Measurements from ENCODE around the gene PTPRS. TPM values are rescaled to one million over a fixed set of nuclear protein-coding genes. Genes with fewer than 3 reads are reported as not detected.

The PTPRS gene
- total RNA-seq, 1 donor from 2014 or later: 295 TPM

DNA sequence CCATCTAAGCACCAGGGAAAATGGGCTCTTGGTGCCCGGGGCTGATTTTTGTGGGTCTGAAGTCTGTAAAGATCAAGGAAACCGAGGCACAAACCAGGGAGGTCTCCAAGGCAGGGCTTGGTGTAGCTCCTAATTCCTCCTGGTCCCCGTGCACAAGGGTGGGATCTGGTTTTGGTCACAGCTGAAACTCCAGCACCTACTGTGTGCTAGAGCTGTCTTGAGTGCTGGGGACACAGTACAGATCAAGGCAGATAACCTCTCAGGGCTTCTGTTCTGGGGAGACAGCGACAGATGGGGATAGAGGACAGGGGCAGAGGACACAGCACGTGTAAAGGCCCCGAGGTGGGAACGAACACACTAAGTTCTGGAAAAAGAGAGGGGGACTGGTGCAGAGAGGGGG lies 37.4 kb downstream of the PTPRS start:
- Histone ChIP-seq H3K4me3 (no peak overlapping the region), H3K27ac (no peak overlapping the region), H3K36me3 (no peaks in the 10 kb centered on the region), H3K4me1 (peaks cover 2% of the 10 kb centered on the region), H3K27me3 (no peaks in the 10 kb centered on the region), H3K9me3 (no peaks in the 10 kb centered on the region)
- TF ChIP-seq POLR2A (IDR thresholded peaks at IDR 0.05): no peak
- no peak for TF ChIP-seq POLR2AphosphoS5 (IDR thresholded peaks at IDR 0.05; ENCODE audit: insufficient read depth in 1 of 2, low read depth in 1 of 2)
- TF ChIP-seq, protein P1, sequence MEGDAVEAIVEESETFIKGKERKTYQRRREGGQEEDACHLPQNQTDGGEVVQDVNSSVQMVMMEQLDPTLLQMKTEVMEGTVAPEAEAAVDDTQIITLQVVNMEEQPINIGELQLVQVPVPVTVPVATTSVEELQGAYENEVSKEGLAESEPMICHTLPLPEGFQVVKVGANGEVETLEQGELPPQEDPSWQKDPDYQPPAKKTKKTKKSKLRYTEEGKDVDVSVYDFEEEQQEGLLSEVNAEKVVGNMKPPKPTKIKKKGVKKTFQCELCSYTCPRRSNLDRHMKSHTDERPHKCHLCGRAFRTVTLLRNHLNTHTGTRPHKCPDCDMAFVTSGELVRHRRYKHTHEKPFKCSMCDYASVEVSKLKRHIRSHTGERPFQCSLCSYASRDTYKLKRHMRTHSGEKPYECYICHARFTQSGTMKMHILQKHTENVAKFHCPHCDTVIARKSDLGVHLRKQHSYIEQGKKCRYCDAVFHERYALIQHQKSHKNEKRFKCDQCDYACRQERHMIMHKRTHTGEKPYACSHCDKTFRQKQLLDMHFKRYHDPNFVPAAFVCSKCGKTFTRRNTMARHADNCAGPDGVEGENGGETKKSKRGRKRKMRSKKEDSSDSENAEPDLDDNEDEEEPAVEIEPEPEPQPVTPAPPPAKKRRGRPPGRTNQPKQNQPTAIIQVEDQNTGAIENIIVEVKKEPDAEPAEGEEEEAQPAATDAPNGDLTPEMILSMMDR (IDR thresholded peaks at IDR 0.05): no peak
- intact Hi-C loops (cut with DNase I): no loop called here
- DNase-seq (ENCODE audit: extremely low spot score in 2 of 2): no peak

DNA sequence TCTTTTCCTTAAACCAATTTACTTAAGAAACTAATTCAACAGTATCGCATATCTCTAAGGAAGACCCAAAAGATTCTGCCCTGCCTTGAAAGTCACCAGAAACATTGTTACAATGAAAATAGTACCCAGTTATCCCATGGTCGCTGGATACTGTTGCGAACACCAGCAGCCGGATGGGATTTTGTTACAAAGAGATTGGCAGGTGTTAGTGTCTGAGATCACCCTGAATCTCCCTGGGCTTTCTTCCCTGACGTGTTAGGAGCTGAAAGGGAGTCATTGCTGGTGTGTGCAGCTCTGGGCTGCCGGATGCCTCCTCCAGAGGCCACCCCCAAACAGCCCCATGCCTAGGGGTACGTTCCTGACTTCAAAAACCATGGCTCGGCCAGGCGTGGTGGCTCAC lies 38.2 kb downstream of the PTPRS start:
- Histone ChIP-seq H3K4me1 (no peaks in the 10 kb centered on the region), H3K27ac (no peak overlapping the region), H3K4me3 (no peak overlapping the region), H3K9me3 (no peaks in the 10 kb centered on the region), H3K27me3 (no peaks in the 10 kb centered on the region), H3K36me3 (no peaks in the 10 kb centered on the region)
- TF ChIP-seq POLR2A (IDR thresholded peaks at IDR 0.05): no peak
- TF ChIP-seq, protein P1 (IDR thresholded peaks at IDR 0.05): no peak
- TF ChIP-seq POLR2AphosphoS5 (IDR thresholded peaks at IDR 0.05; ENCODE audit: insufficient read depth in 1 of 2, low read depth in 1 of 2): no peak
- intact Hi-C loops (cut with DNase I): no loop called here
- DNase-seq (ENCODE audit: extremely low spot score in 2 of 2): no peak

DNA sequence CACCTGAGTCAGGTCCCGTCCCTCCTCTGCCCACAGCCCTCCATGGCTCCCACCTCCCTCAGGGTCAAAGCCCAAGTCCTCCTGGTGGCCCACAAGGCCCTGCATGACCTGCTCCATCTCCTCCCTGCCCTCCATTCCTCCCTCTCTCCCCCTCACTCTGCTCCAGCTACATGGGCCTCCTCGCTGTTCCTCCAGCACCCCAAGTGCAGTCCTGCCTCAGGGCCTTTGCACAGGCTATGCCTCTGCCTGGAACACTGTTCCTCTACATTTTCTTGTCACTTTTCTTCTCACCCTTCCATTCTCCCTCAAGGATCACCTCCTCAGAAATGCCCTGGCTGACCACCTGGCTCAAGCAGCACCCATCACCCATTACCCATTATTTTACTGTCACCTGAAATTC lies 41.5 kb downstream of the PTPRS start:
- Histone ChIP-seq H3K9me3 (no peaks in the 10 kb centered on the region), H3K4me3 (no peak overlapping the region), H3K27me3 (no peaks in the 10 kb centered on the region), H3K4me1 (peaks cover 3% of the 10 kb centered on the region), H3K27ac (no peak overlapping the region), H3K36me3 (no peaks in the 10 kb centered on the region)
- intact Hi-C loops (cut with DNase I): no loop called here
- TF ChIP-seq POLR2A (IDR thresholded peaks at IDR 0.05): no peak
- no peak for TF ChIP-seq POLR2AphosphoS5 (IDR thresholded peaks at IDR 0.05; ENCODE audit: insufficient read depth in 1 of 2, low read depth in 1 of 2)
- TF ChIP-seq, protein P1 (IDR thresholded peaks at IDR 0.05): no peak
- DNase-seq (ENCODE audit: extremely low spot score in 2 of 2): no peak

DNA sequence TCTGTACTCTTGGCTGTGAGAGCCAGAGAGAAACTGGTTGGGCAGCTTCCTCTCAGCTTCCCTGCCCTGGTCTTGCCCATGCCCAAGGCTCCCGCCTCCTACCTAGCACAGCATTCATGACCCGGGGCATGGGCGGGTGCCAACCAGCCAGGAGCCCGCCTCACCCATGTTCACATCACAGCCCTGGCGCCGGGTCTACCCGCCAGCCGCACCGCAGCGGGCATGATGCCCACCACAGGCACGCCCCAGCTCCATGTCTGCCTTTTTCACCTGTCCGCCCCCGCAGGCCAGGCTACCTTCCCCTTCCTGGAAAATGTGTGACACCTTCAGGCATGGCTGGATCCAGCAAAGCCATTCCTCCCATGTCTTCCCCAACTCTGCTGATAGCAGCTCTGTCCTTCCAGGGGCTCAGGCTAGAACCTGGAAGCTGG lies 42.1 kb downstream of the PTPRS start:
- H3K9me3 ChIP-seq: no peaks in the 10 kb centered on the region
- no peaks in the 10 kb centered on the region for H3K27me3 ChIP-seq
- H3K36me3 ChIP-seq: no peaks in the 10 kb centered on the region
- peaks cover 9% of the 10 kb centered on the region for H3K4me1 ChIP-seq
- DNase-seq (ENCODE audit: extremely low spot score in 2 of 2): no peak
- intact Hi-C loops (cut with DNase I): no loop called here
- no peak overlapping the region for H3K4me3 ChIP-seq
- no peak overlapping the region for H3K27ac ChIP-seq
- TF ChIP-seq POLR2AphosphoS5 (IDR thresholded peaks at IDR 0.05; ENCODE audit: insufficient read depth in 1 of 2, low read depth in 1 of 2) (no peak), POLR2A (IDR thresholded peaks at IDR 0.05) (no peak)
- TF ChIP-seq, protein P1 (IDR thresholded peaks at IDR 0.05): no peak

DNA sequence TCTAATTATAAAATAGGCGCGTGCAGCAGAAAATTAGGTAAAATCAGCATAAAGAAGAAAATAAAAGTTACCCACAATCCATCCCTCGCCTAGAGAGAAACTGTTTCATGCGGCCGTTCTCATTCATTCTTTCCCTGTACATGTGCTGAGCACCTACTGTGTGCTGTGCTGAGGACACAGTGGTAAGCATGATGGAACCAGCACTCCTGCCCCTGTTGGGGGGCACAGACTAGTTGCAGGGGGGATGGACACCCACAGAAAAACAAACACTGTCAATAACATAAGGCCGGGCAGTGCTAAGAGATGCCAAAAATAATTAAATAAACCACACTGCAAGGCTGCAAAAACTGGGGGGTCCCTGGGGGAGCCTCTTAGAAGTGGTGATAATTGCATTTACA lies 43.3 kb downstream of the PTPRS start:
- no peaks in the 10 kb centered on the region for H3K9me3 ChIP-seq
- intact Hi-C loops (cut with DNase I): no loop called here
- no peak for DNase-seq (ENCODE audit: extremely low spot score in 2 of 2)
- no peak overlapping the region for H3K4me3 ChIP-seq
- TF ChIP-seq POLR2A (IDR thresholded peaks at IDR 0.05) (no peak), POLR2AphosphoS5 (IDR thresholded peaks at IDR 0.05; ENCODE audit: insufficient read depth in 1 of 2, low read depth in 1 of 2) (no peak)
- TF ChIP-seq, protein P1 (IDR thresholded peaks at IDR 0.05): no peak
- no peaks in the 10 kb centered on the region for H3K27me3 ChIP-seq
- peaks cover 18% of the 10 kb centered on the region for H3K4me1 ChIP-seq
- no peaks in the 10 kb centered on the region for H3K36me3 ChIP-seq
- H3K27ac ChIP-seq: no peak overlapping the region

All from vagina (tissue), 2 donors.